ENCODE results near the gene KDM4C. TPM values are rescaled to one million over a fixed set of nuclear protein-coding genes. Genes with fewer than 3 reads are reported as not detected.

The KDM4C gene
- total and polyA plus RNA-seq, 7 donors = 16.4 to 33.5 (median 28.8) TPM

GRCh38 chr9:7042124-7042523 is 284.4 kb downstream of the KDM4C start:
- TF ChIP-seq POLR2A (IDR thresholded peaks at IDR 0.05) (no peak), EP300 (IDR thresholded peaks at IDR 0.05) (no peak), CTCF (IDR thresholded peaks at IDR 0.05) (no peak), POLR2AphosphoS5 (IDR thresholded peaks at IDR 0.05) (no peak)
- Histone ChIP-seq H3K4me1 (no peaks in the 10 kb centered on the region), H3K27ac (no peak overlapping the region), H3K4me3 (no peak overlapping the region), H3K9me3 (no peaks in the 10 kb centered on the region), H3K36me3 (no peaks in the 10 kb centered on the region), H3K27me3 (no peaks in the 10 kb centered on the region)
- no peak for DNase-seq
- intact Hi-C loops (cut with DNase I) = no loop called here
- 95 to 99% methylated on average over 3 of the region's 3 CpGs for WGBS, 2 donors

- Histone ChIP-seq H3K4me1 (no peaks in the 10 kb centered on the region), H3K27ac (no peak overlapping the region), H3K27me3 (no peaks in the 10 kb centered on the region), H3K4me3 (no peak overlapping the region), H3K9me3 (no peaks in the 10 kb centered on the region), H3K36me3 (peaks cover 0 to 24% (median 0%) of the 10 kb centered on the region in 4 donors)
- intact Hi-C loops (cut with DNase I) = no loop called here
- TF ChIP-seq POLR2AphosphoS5 (IDR thresholded peaks at IDR 0.05) (no peak), CTCF (IDR thresholded peaks at IDR 0.05) (no peak), EP300 (IDR thresholded peaks at IDR 0.05) (no peak), POLR2A (IDR thresholded peaks at IDR 0.05) (no peak)
- WGBS, 2 donors = 87 to 89% methylated on average over 1 of the region's 1 CpG
- DNase-seq = no peak
Observed at GRCh38 chr9:7045361-7045760, 287.6 kb downstream of the KDM4C start.

GRCh38 chr9:7051711-7052110 is 293.9 kb downstream of the KDM4C start:
- 93 to 94% methylated on average over 3 of the region's 3 CpGs for WGBS, 2 donors
- Histone ChIP-seq H3K27ac (no peak overlapping the region), H3K4me1 (no peaks in the 10 kb centered on the region), H3K4me3 (no peak overlapping the region), H3K9me3 (no peaks in the 10 kb centered on the region), H3K36me3 (peaks cover 0 to 24% (median 0%) of the 10 kb centered on the region in 4 donors), H3K27me3 (no peaks in the 10 kb centered on the region)
- no peak for DNase-seq
- intact Hi-C loops (cut with DNase I) = loop anchor here (5.0 kb wide), 1 partner anchor 486 kb away; no protein-coding TSS in a partner anchor
- TF ChIP-seq EP300 (IDR thresholded peaks at IDR 0.05) (no peak), POLR2AphosphoS5 (IDR thresholded peaks at IDR 0.05) (no peak), POLR2A (IDR thresholded peaks at IDR 0.05) (no peak), CTCF (IDR thresholded peaks at IDR 0.05) (no peak)

GRCh38 chr9:7053903-7054302 is 296.1 kb downstream of the KDM4C start:
- H3K27me3 ChIP-seq = no peaks in the 10 kb centered on the region
- H3K4me1 ChIP-seq = no peaks in the 10 kb centered on the region
- DNase-seq = no peak
- H3K9me3 ChIP-seq = no peaks in the 10 kb centered on the region
- no peak overlapping the region for H3K27ac ChIP-seq
- WGBS, 2 donors = 48 to 50% methylated on average over 2 of the region's 2 CpGs
- intact Hi-C loops (cut with DNase I) = loop anchor here (5.0 kb wide), 1 partner anchor 483 kb away; no protein-coding TSS in a partner anchor
- H3K36me3 ChIP-seq = peaks cover 0 to 11% (median 0%) of the 10 kb centered on the region in 4 donors
- no peak for TF ChIP-seq EP300 (IDR thresholded peaks at IDR 0.05)
- no peak for TF ChIP-seq CTCF (IDR thresholded peaks at IDR 0.05)
- TF ChIP-seq POLR2A (IDR thresholded peaks at IDR 0.05) = no peak
- no peak for TF ChIP-seq POLR2AphosphoS5 (IDR thresholded peaks at IDR 0.05)
- H3K4me3 ChIP-seq = no peak overlapping the region

Data from sigmoid colon (tissue), 7 donors.